ENCODE results near the gene KPTN. TPM values are rescaled to one million over a fixed set of nuclear protein-coding genes. Genes with fewer than 3 reads are reported as not detected.

Gene KPTN
- total and polyA plus RNA-seq, 2 experiments from 2014 or later = 3.1 to 9.6 TPM

- H3K79me2 ChIP-seq (ENCODE audit: insufficient read depth) = no peaks in the 10 kb centered on the region
- no peaks in the 10 kb centered on the region for H3K4me1 ChIP-seq (ENCODE audit: insufficient read depth)
- no peak overlapping the region for H3K4me2 ChIP-seq (ENCODE audit: unreplicated experiment)
- H3K27me3 ChIP-seq (replicated peaks; ENCODE audit: insufficient read depth) = no peaks in the 10 kb centered on the region
- no peak overlapping the region for H3K4me3 ChIP-seq
- DNase-seq = no peak
- no peaks in the 10 kb centered on the region for H3F3A ChIP-seq (ENCODE audit: insufficient read depth)
- H3K9ac ChIP-seq = no peak overlapping the region
- WGBS, 2 experiments (ENCODE audit: low coverage in 1 of 2, low lambda C conversion rate in 2 of 2, missing lambda C conversion rate in 2 of 2) = 88 to 96% methylated on average over 7 of the region's 7 CpGs
- no peak overlapping the region for H3K27ac ChIP-seq
- in situ Hi-C loops (cut with MboI) = no loop called here
- H2AFZ ChIP-seq = no peak overlapping the region
- no peaks in the 10 kb centered on the region for H4K20me1 ChIP-seq (ENCODE audit: insufficient read depth)
- no peak for TF ChIP-seq EZH2 (IDR thresholded peaks at IDR 0.05; ENCODE audit: insufficient read depth, poor library complexity, severe bottlenecking)
- TF ChIP-seq EZH2phosphoT487 (IDR thresholded peaks at IDR 0.05; ENCODE audit: insufficient read depth, low read depth) = no peak
- no peaks in the 10 kb centered on the region for H3K9me3 ChIP-seq (ENCODE audit: low read depth)
- H3K9me2 ChIP-seq (ENCODE audit: insufficient read depth) = no peaks in the 10 kb centered on the region
- H3K36me3 ChIP-seq (ENCODE audit: low read depth) = no peaks in the 10 kb centered on the region
Observed at GRCh38 chr19:47434088-47434487, 49.9 kb downstream of the KPTN start.

GRCh38 chr19:47433121-47433520 is 50.9 kb downstream of the KPTN start:
- no peaks in the 10 kb centered on the region for H3K27me3 ChIP-seq (replicated peaks; ENCODE audit: insufficient read depth)
- no peak overlapping the region for H3K9ac ChIP-seq
- H3K79me2 ChIP-seq (ENCODE audit: insufficient read depth) = no peaks in the 10 kb centered on the region
- peaks cover 4% of the 10 kb centered on the region; the same call in 1 of the 2 replicates for H3F3A ChIP-seq (ENCODE audit: insufficient read depth)
- no peaks in the 10 kb centered on the region for H4K20me1 ChIP-seq (ENCODE audit: insufficient read depth)
- H3K36me3 ChIP-seq (ENCODE audit: low read depth) = no peaks in the 10 kb centered on the region
- peak; percentile 61 for DNase-seq
- no peak overlapping the region for H3K4me3 ChIP-seq
- no peaks in the 10 kb centered on the region for H3K9me3 ChIP-seq (ENCODE audit: low read depth)
- 15 to 26% methylated on average over 1 of the region's 1 CpG for WGBS, 2 experiments (ENCODE audit: low coverage in 1 of 2, low lambda C conversion rate in 2 of 2, missing lambda C conversion rate in 2 of 2)
- H3K27ac ChIP-seq = no peak overlapping the region
- no peak overlapping the region for H2AFZ ChIP-seq
- TF ChIP-seq EZH2 (IDR thresholded peaks at IDR 0.05; ENCODE audit: insufficient read depth, poor library complexity, severe bottlenecking) = no peak
- no peak for TF ChIP-seq EZH2phosphoT487 (IDR thresholded peaks at IDR 0.05; ENCODE audit: insufficient read depth, low read depth)
- H3K4me2 ChIP-seq (ENCODE audit: unreplicated experiment) = no peak overlapping the region
- in situ Hi-C loops (cut with MboI) = no loop called here
- no peaks in the 10 kb centered on the region for H3K9me2 ChIP-seq (ENCODE audit: insufficient read depth)
- no peaks in the 10 kb centered on the region for H3K4me1 ChIP-seq (ENCODE audit: insufficient read depth)

GRCh38 chr19:47432499-47432898 is 51.5 kb downstream of the KPTN start:
- Histone ChIP-seq H3K4me1 (ENCODE audit: insufficient read depth) (peaks cover 5% of the 10 kb centered on the region; the same call in 1 of the 2 replicates), H3K27ac (no peak overlapping the region), H3K9me3 (ENCODE audit: low read depth) (no peaks in the 10 kb centered on the region), H4K20me1 (ENCODE audit: insufficient read depth) (no peaks in the 10 kb centered on the region), H3K27me3 (replicated peaks; ENCODE audit: insufficient read depth) (no peaks in the 10 kb centered on the region), H3K9ac (no peak overlapping the region), H3K4me2 (ENCODE audit: unreplicated experiment) (no peak overlapping the region), H3K4me3 (no peak overlapping the region), H2AFZ (no peak overlapping the region), H3K36me3 (ENCODE audit: low read depth) (no peaks in the 10 kb centered on the region), H3K9me2 (ENCODE audit: insufficient read depth) (no peaks in the 10 kb centered on the region), H3F3A (ENCODE audit: insufficient read depth) (peaks cover 8% of the 10 kb centered on the region), H3K79me2 (ENCODE audit: insufficient read depth) (no peaks in the 10 kb centered on the region)
- in situ Hi-C loops (cut with MboI) = no loop called here
- DNase-seq = no peak
- TF ChIP-seq EZH2phosphoT487 (IDR thresholded peaks at IDR 0.05; ENCODE audit: insufficient read depth, low read depth) = no peak
- no peak for TF ChIP-seq EZH2 (IDR thresholded peaks at IDR 0.05; ENCODE audit: insufficient read depth, poor library complexity, severe bottlenecking)

GRCh38 chr19:47432091-47432490 is 51.9 kb downstream of the KPTN start:
- no peak for DNase-seq
- no peak for TF ChIP-seq EZH2phosphoT487 (IDR thresholded peaks at IDR 0.05; ENCODE audit: insufficient read depth, low read depth)
- no peak for TF ChIP-seq EZH2 (IDR thresholded peaks at IDR 0.05; ENCODE audit: insufficient read depth, poor library complexity, severe bottlenecking)
- Histone ChIP-seq H3K9ac (no peak overlapping the region), H3K4me3 (no peak overlapping the region), H4K20me1 (ENCODE audit: insufficient read depth) (no peaks in the 10 kb centered on the region), H3K27ac (no peak overlapping the region), H3K27me3 (replicated peaks; ENCODE audit: insufficient read depth) (no peaks in the 10 kb centered on the region), H3K9me2 (ENCODE audit: insufficient read depth) (no peaks in the 10 kb centered on the region), H3K79me2 (ENCODE audit: insufficient read depth) (no peaks in the 10 kb centered on the region), H3K9me3 (ENCODE audit: low read depth) (no peaks in the 10 kb centered on the region), H2AFZ (no peak overlapping the region), H3K36me3 (ENCODE audit: low read depth) (no peaks in the 10 kb centered on the region), H3K4me2 (ENCODE audit: unreplicated experiment) (no peak overlapping the region), H3F3A (ENCODE audit: insufficient read depth) (peaks cover 8% of the 10 kb centered on the region), H3K4me1 (ENCODE audit: insufficient read depth) (peaks cover 6% of the 10 kb centered on the region; the same call in 1 of the 2 replicates)
- in situ Hi-C loops (cut with MboI) = no loop called here
- WGBS, 2 experiments (ENCODE audit: low coverage in 1 of 2, low lambda C conversion rate in 2 of 2, missing lambda C conversion rate in 2 of 2) = 86 to 88% methylated on average over 17 to 18 of the region's 18 CpGs
